HepG2 (cell line): Measurements from ENCODE around the gene ELL3. TPM values are rescaled to one million over a fixed set of nuclear protein-coding genes. Genes with fewer than 3 reads are reported as not detected.

Source experiments
- CHD2 ChIP-seq: IDR thresholded peaks from 2 replicates; pipeline ENCODE4 v1.6.1; 2011; ENCODE audit warnings: low read depth, low read length, improper control_type of control experiment
- CREB3 ChIP-seq: sonication (generic); formaldehyde crosslinking; IDR thresholded peaks from 2 replicates; pipeline ENCODE4 v1.5.0; 2020; ENCODE audit warnings: missing genetic modification reagents
- FUBP1 ChIP-seq: sonication (generic); formaldehyde crosslinking; IDR thresholded peaks from 2 replicates; pipeline ENCODE4 v1.5.1; 2020; ENCODE audit warnings: missing genetic modification reagents, mild to moderate bottlenecking, borderline replicate concordance
- GATAD1 ChIP-seq: IDR thresholded peaks from 2 replicates; pipeline ENCODE4 v1.6.1; 2016; ENCODE audit warnings: missing genetic modification reagents, missing compliant biosample characterization
- HBP1 ChIP-seq: IDR thresholded peaks from 2 replicates; pipeline ENCODE4 v1.6.1; 2016; ENCODE audit warnings: low read depth, control low read depth
- HCFC1 ChIP-seq: fragments of 150-350 bp; IDR thresholded peaks from 2 replicates; pipeline ENCODE4 v1.6.1; 2014; ENCODE audit warnings: low read depth, low read length
- MED1 ChIP-seq: sonication (generic); formaldehyde crosslinking; IDR thresholded peaks from 2 replicates; pipeline ENCODE4 v1.4.0; 2020; ENCODE audit warnings: missing genetic modification reagents
- MXD3 ChIP-seq: IDR thresholded peaks from 2 replicates; pipeline ENCODE4 v1.6.1; 2016; ENCODE audit warnings: mild to moderate bottlenecking, missing biosample characterization, missing genetic modification reagents
- NFYB ChIP-seq: sonication (generic); formaldehyde crosslinking; IDR thresholded peaks from 2 replicates; pipeline ENCODE4 v1.4.0; 2020; ENCODE audit warnings: missing genetic modification reagents
- NONO ChIP-seq, 2 experiments: fragments of 450-650 bp in 1 of 2; sonication (generic) in 1 of 2; formaldehyde crosslinking in 1 of 2; IDR thresholded peaks in 1 of 2; conservative IDR thresholded peaks in 1 of 2; 2 replicates each; pipeline versions ENCODE4 v1.6.1 to v1.8.0; 2017 to 2022; ENCODE audit warnings: mild to moderate bottlenecking in 1 of 2, missing genetic modification reagents in 1 of 2, moderate library complexity in 1 of 2
- PHF21A ChIP-seq: sonication (generic); formaldehyde crosslinking; IDR thresholded peaks from 2 replicates; pipeline ENCODE4 v1.5.0; 2020; ENCODE audit warnings: mild to moderate bottlenecking, missing genetic modification reagents
- SNAPC5 ChIP-seq: sonication (generic); formaldehyde crosslinking; IDR thresholded peaks from 2 replicates; pipeline ENCODE4 v1.8.1; 2023; ENCODE audit warnings: mild to moderate bottlenecking, missing genetic modification reagents, borderline replicate concordance
- TBP ChIP-seq: sonication (generic); formaldehyde crosslinking; IDR thresholded peaks from 2 replicates; pipeline ENCODE4 v1.5.0; 2020; ENCODE audit warnings: missing genetic modification reagents
- TRIM24 ChIP-seq: sonication (generic); formaldehyde crosslinking; IDR thresholded peaks from 2 replicates; pipeline ENCODE4 v1.8.0; 2022; ENCODE audit warnings: mild to moderate bottlenecking, missing genetic modification reagents
- ZFP91 ChIP-seq: sonication (generic); formaldehyde crosslinking; IDR thresholded peaks from 2 replicates; pipeline ENCODE4 v1.9.0; 2022; ENCODE audit warnings: missing genetic modification reagents, mild to moderate bottlenecking, borderline replicate concordance
- ZKSCAN1 ChIP-seq: fragments of 150-350 bp; IDR thresholded peaks from 2 replicates; pipeline ENCODE4 v1.6.1; 2014; ENCODE audit warnings: low read length
- ZMYM4 ChIP-seq: sonication (generic); formaldehyde crosslinking; IDR thresholded peaks from 2 replicates; pipeline ENCODE4 v1.8.1; 2023; ENCODE audit warnings: mild to moderate bottlenecking, missing genetic modification reagents
- ZNF607 ChIP-seq: sonication (generic); formaldehyde crosslinking; IDR thresholded peaks from 2 replicates; pipeline ENCODE4 v1.5.1; 2020; ENCODE audit warnings: missing genetic modification reagents, mild to moderate bottlenecking, borderline replicate concordance
- ZNF660 ChIP-seq: sonication (generic); formaldehyde crosslinking; IDR thresholded peaks from 2 replicates; pipeline ENCODE4 v1.5.1; 2020; ENCODE audit warnings: mild to moderate bottlenecking, low read depth, missing genetic modification reagents, borderline replicate concordance
- ZNF768 ChIP-seq: sonication (generic); formaldehyde crosslinking; IDR thresholded peaks from 2 replicates; pipeline ENCODE4 v1.4.0; 2020; ENCODE audit warnings: missing genetic modification reagents
- polyA plus RNA-seq, 8 experiments: library from polyadenylated mRNA; depleted of rRNA in 3 of 8; stranded (reverse) in 7 of 8; unstranded in 1 of 8; fragments of >200 nt; fragmentation: Illumina TruSeq in 4 of 8; extraction: Trizol in 4 of 8; gene quantifications; 2 replicates each; pipeline versions ENCODE4 v1.2.1 to v1.2.3, GENCODE V29; 2011 to 2016; ENCODE audit warnings: low read depth in 4 of 8, missing spikeins in 1 of 8, mixed read lengths in 1 of 8; ENCODE audit not compliant: insufficient read depth in 1 of 8
- total RNA-seq, 5 experiments: library from RNA; depleted of rRNA; stranded (reverse); fragments of >200 nt; fragmentation: Illumina TruSeq; extraction: Trizol; gene quantifications; 2 replicates each; pipeline ENCODE4 v1.2.3, GENCODE V29; 2016; ENCODE audit warnings: low read depth in 1 of 5
- TF ChIP-seq, protein P1 (sequence below): sonication (generic); formaldehyde crosslinking; IDR thresholded peaks from 2 replicates; pipeline ENCODE4 v1.8.1; 2023; ENCODE audit warnings: mild to moderate bottlenecking, missing genetic modification reagents

Gene ELL3
- total and polyA plus RNA-seq, 2 of the 13 experiments (the other 11 are each of a cell fraction or from before 2014, with no cell fraction given), result 6.1 to 8.8 TPM

DNA sequence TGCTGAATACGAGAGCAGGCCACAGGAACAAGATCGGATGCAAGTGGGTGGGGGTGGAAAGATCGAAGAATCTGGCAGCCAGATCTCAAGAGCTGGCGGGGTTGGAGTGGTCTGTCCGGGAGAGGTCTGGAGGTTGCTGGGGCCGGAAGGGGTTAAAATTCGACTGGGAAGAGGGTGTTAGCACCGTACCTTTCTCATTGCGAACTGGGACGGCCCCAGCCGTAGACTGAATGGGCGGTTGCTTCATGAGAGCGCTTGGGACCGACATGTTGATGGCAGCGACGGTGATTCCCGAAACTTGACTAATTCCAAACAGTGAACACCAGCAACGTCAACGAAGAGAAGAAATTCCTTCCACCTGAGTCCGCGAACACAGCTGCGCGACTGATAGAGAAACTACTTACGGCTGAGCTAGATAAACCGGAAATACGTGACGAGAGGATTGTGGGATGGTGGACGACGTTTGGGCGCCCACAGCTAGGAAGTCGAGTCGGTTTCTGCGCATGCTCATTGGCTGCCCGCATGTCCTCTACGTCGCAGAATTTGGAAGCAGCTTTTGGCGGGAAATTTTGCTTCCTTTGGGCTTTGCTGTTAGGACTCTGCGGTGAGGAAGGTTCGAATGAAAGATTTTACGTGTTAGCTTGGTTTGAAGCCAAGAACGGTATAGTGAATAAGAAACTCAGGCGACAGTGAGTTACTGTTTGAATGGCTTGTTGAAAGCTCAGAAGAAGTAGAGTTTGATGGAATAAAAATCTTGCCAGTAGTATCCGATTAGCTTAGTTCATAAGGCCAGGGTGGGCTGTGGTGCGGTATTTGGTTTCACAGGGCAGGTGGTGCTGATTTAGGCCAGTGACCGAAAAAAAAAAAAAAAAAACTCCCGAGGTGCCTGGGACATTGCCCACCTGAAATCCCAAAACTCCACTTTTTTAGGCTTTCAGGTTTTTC lies 47.8 kb upstream of the ELL3 start, which contains the start of gene MFAP1 (continued):
- peak; percentile 61; the same call in 1 of the 2 replicates for TF ChIP-seq ZFP91 (CRISPR knock-in tag)
- TF ChIP-seq MED1, result peak; percentile 67; the same call in 1 of the 2 replicates
- 0 out of 2 replicates have a peak, but pooled peaks have one; percentile 8 for TF ChIP-seq CREB3 (CRISPR knock-in tag)
- TF ChIP-seq ZNF607, result no peak; the same call in 1 of the 2 replicates
- no peak for TF ChIP-seq SNAPC5 (CRISPR knock-in tag)
- TF ChIP-seq FUBP1 (CRISPR knock-in tag), result no peak
- TF ChIP-seq NFYB (CRISPR knock-in tag), result peak; percentile 60
- peak; percentile 96 for TF ChIP-seq GATAD1
- TF ChIP-seq TRIM24 (CRISPR knock-in tag), result no peak
- TF ChIP-seq, protein P1, sequence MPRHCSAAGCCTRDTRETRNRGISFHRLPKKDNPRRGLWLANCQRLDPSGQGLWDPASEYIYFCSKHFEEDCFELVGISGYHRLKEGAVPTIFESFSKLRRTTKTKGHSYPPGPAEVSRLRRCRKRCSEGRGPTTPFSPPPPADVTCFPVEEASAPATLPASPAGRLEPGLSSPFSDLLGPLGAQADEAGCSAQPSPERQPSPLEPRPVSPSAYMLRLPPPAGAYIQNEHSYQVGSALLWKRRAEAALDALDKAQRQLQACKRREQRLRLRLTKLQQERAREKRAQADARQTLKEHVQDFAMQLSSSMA (CRISPR knock-in tag), result peak; percentile 68; the same call in 1 of the 2 replicates
- peak; percentile 71; the same call in 1 of the 2 replicates for TF ChIP-seq ZMYM4
- TF ChIP-seq NONO (IDR thresholded peaks at IDR 0.05), result no peak
- peak; percentile 52; the same call in 1 of the 2 replicates for TF ChIP-seq NONO (CRISPR knock-in tag; conservative IDR thresholded peaks at IDR 0.05)
- peak; percentile 57 for TF ChIP-seq MXD3 (CRISPR knock-in tag)
- TF ChIP-seq TBP (CRISPR knock-in tag), result no peak
- TF ChIP-seq CHD2, result no peak
- no peak for TF ChIP-seq ZNF660
- no peak for TF ChIP-seq ZKSCAN1
- peak; percentile 93 for TF ChIP-seq HBP1 (CRISPR knock-in tag)
- peak; percentile 64 for TF ChIP-seq PHF21A
- no peak for TF ChIP-seq ZNF768
- 0 out of 2 replicates have a peak, but pooled peaks have one; percentile 21 for TF ChIP-seq HCFC1
